H9 (cell line): ENCODE data around the gene ZSCAN9. TPM values are rescaled to one million over a fixed set of nuclear protein-coding genes. Genes with fewer than 3 reads are reported as not detected.

Experiments
- DNase-seq: peaks from one replicate; pipeline ENCODE4 v3.0.0-alpha.2; 2017
- H2AFZ ChIP-seq: one replicate; pipeline ENCODE4 v1.6.1; 2013; ENCODE audit warnings: mild to moderate bottlenecking, low read length, control low read depth, moderate library complexity
- H2AK5ac ChIP-seq: 2 replicates; pipeline ENCODE4 v1.6.1; 2013; ENCODE audit warnings: low read length, control low read depth, mixed read lengths; ENCODE audit not compliant: insufficient read length
- H2BK120ac ChIP-seq: one replicate; pipeline ENCODE4 v1.6.1; 2013; ENCODE audit warnings: low read depth, mild to moderate bottlenecking, low read length, control low read depth, inconsistent platforms; ENCODE audit not compliant: poor library complexity, severe bottlenecking
- H2BK12ac ChIP-seq: 2 replicates; pipeline ENCODE4 v1.6.1; 2013; ENCODE audit warnings: low read length, control low read depth, mixed read lengths, low read depth; ENCODE audit not compliant: insufficient read length
- H2BK15ac ChIP-seq: 2 replicates; pipeline ENCODE4 v1.6.1; 2013; ENCODE audit warnings: low read depth, low read length, control low read depth
- H2BK20ac ChIP-seq: one replicate; pipeline ENCODE4 v1.6.1; 2013; ENCODE audit warnings: low read depth, mild to moderate bottlenecking, low read length, control low read depth, inconsistent platforms; ENCODE audit not compliant: poor library complexity, severe bottlenecking
- H2BK5ac ChIP-seq: 2 replicates; pipeline ENCODE4 v1.6.1; 2013; ENCODE audit warnings: low read length, control low read depth, mixed read lengths; ENCODE audit not compliant: insufficient read length
- H3K14ac ChIP-seq: 2 replicates; pipeline ENCODE4 v1.6.1; 2013; ENCODE audit warnings: low read length, control low read depth; ENCODE audit not compliant: insufficient read depth
- H3K18ac ChIP-seq: 2 replicates; pipeline ENCODE4 v1.6.1; 2013; ENCODE audit warnings: low read depth, mild to moderate bottlenecking, mixed read lengths, low read length, control low read depth; ENCODE audit not compliant: insufficient read length
- H3K23ac ChIP-seq: 2 replicates; pipeline ENCODE4 v1.6.1; 2013; ENCODE audit warnings: low read length, control low read depth, mixed read lengths, low read depth; ENCODE audit not compliant: insufficient read length
- H3K23me2 ChIP-seq: 2 replicates; pipeline ENCODE4 v1.6.1; 2013; ENCODE audit warnings: low read depth, mild to moderate bottlenecking, mixed read lengths, low read length, control low read depth; ENCODE audit not compliant: insufficient read length, poor library complexity, severe bottlenecking
- H3K27ac ChIP-seq: 2 replicates; pipeline ENCODE4 v1.5.1; 2013; ENCODE audit warnings: low read length, control low read depth, mixed read lengths, low read depth; ENCODE audit not compliant: insufficient read length
- H3K27me3 ChIP-seq: 2 replicates; pipeline ENCODE4 v1.6.1; 2013; ENCODE audit warnings: low read length, control low read depth, inconsistent platforms; ENCODE audit not compliant: insufficient read depth
- H3K4ac ChIP-seq: 2 replicates; pipeline ENCODE4 v1.6.1; 2013; ENCODE audit warnings: low read depth, mild to moderate bottlenecking, control low read depth, inconsistent platforms, low read length, moderate library complexity
- H3K4me1 ChIP-seq: 2 replicates; pipeline ENCODE4 v1.6.1; 2013; ENCODE audit warnings: low read length, control low read depth, inconsistent platforms; ENCODE audit not compliant: insufficient read depth
- H3K4me2 ChIP-seq: 2 replicates; pipeline ENCODE4 v1.6.1; 2013; ENCODE audit warnings: low read length, control low read depth, mixed read lengths; ENCODE audit not compliant: insufficient read length, insufficient read depth
- H3K56ac ChIP-seq: 2 replicates; pipeline ENCODE4 v1.6.1; 2013; ENCODE audit warnings: low read depth, mild to moderate bottlenecking, mixed read lengths, low read length, control low read depth; ENCODE audit not compliant: insufficient read length
- H3K79me1 ChIP-seq: 2 replicates; pipeline ENCODE4 v1.6.1; 2013; ENCODE audit warnings: low read depth, mild to moderate bottlenecking, moderate library complexity, low read length, control low read depth, inconsistent platforms; ENCODE audit not compliant: insufficient read depth, poor library complexity, severe bottlenecking
- H3K79me2 ChIP-seq: 2 replicates; pipeline ENCODE4 v1.6.1; 2013; ENCODE audit warnings: low read length, control low read depth, inconsistent platforms; ENCODE audit not compliant: insufficient read depth
- H3K9ac ChIP-seq: 2 replicates; pipeline ENCODE4 v1.6.1; 2013; ENCODE audit warnings: low read length, control low read depth, mixed read lengths; ENCODE audit not compliant: insufficient read length; ENCODE audit errors: extremely low read depth
- H3K9me3 ChIP-seq: one replicate; pipeline ENCODE4 v1.6.1; 2013; ENCODE audit warnings: low read depth, low read length, inconsistent platforms; ENCODE audit not compliant: control insufficient read depth
- H3T11ph ChIP-seq: one replicate; pipeline ENCODE4 v1.6.1; 2013; ENCODE audit warnings: mild to moderate bottlenecking, low read length, control low read depth, inconsistent platforms
- H4K20me1 ChIP-seq: one replicate; pipeline ENCODE4 v1.6.1; 2013; ENCODE audit not compliant: control insufficient read depth, insufficient read length, insufficient read depth
- H4K5ac ChIP-seq: 2 replicates; pipeline ENCODE4 v1.6.1; 2013; ENCODE audit warnings: low read depth, mild to moderate bottlenecking, mixed read lengths, low read length, control low read depth; ENCODE audit not compliant: insufficient read length
- H4K8ac ChIP-seq: replicated peaks from 2 replicates; pipeline ENCODE4 v1.6.1; 2013; ENCODE audit warnings: low read length, control low read depth, mixed read lengths, low read depth; ENCODE audit not compliant: insufficient read length
- H4K91ac ChIP-seq: 2 replicates; pipeline ENCODE4 v1.6.1; 2013; ENCODE audit warnings: low read depth, mild to moderate bottlenecking, moderate library complexity, mixed read lengths, low read length, control low read depth; ENCODE audit not compliant: insufficient read length
- H3K27ac Mint-ChIP-seq, 3 experiments: 2 replicates in 2 of 3; 3 replicates in 1 of 3; pipeline ENCODE4 v1.8.0; 2020 to 2021; ENCODE audit warnings: mixed read lengths in 3 of 3, mild to moderate bottlenecking in 1 of 3, moderate library complexity in 1 of 3
- H3K27me3 Mint-ChIP-seq: 2 replicates; pipeline ENCODE4 v1.8.0; 2021; ENCODE audit warnings: low read depth, mild to moderate bottlenecking, moderate library complexity, mixed read lengths
- H3K36me3 Mint-ChIP-seq, 3 experiments: 2 replicates in 2 of 3; 3 replicates in 1 of 3; pipeline ENCODE4 v1.8.0; 2020 to 2021; ENCODE audit warnings: low read depth in 3 of 3, mixed read lengths in 3 of 3; ENCODE audit not compliant: insufficient read depth in 1 of 3
- H3K4me1 Mint-ChIP-seq, 2 experiments: 2 replicates each; pipeline ENCODE4 v1.8.0; 2020; ENCODE audit warnings: mixed read lengths in 2 of 2
- H3K4me3 Mint-ChIP-seq, 2 experiments: 2 replicates in 1 of 2; 3 replicates in 1 of 2; pipeline ENCODE4 v1.8.0; 2020 to 2021; ENCODE audit warnings: mild to moderate bottlenecking in 2 of 2, mixed read lengths in 2 of 2, moderate library complexity in 1 of 2
- H3K9me3 Mint-ChIP-seq, 2 experiments: 2 replicates in 1 of 2; 3 replicates in 1 of 2; pipeline ENCODE4 v1.8.0; 2020; ENCODE audit warnings: mild to moderate bottlenecking in 2 of 2, mixed read lengths in 2 of 2, moderate library complexity in 1 of 2
- CTCF ChIP-seq: fragments of 200-600 bp; sonication (generic); conservative IDR thresholded peaks from 3 replicates; pipeline ENCODE4 v1.8.0; 2021; ENCODE audit warnings: antibody characterized with exemption, mild to moderate bottlenecking
- WGBS: extraction: QIAGEN DNeasy Blood & Tissue Kit; methylation state at CpG from one replicate; pipeline ENCODE4 v1.1.7; 2013; ENCODE audit warnings: missing lambda C conversion rate, low lambda C conversion rate, mixed read lengths; ENCODE audit not compliant: insufficient read length; ENCODE audit errors: extremely low coverage; 5-methylcytosine and 5-hydroxymethylcytosine counted together
- total RNA-seq: library from RNA; stranded (reverse); gene quantifications from 2 replicates; pipeline ENCODE4 v1.2.1, GENCODE V29; 2021

ZSCAN9 gene
- total RNA-seq, 1 experiment from 2014 or later, result 11.5 TPM

GRCh38 chr6:28257042-28257441, 32.0 kb downstream of the ZSCAN9 start:
- no peak overlapping the region for H4K5ac ChIP-seq

More at GRCh38 chr6:28257042-28257441, 32.0 kb downstream of the ZSCAN9 start:
- H3K79me2 ChIP-seq, result no peaks in the 10 kb centered on the region
- no peaks in the 10 kb centered on the region for H3K9me3 Mint-ChIP-seq
- H3K27ac Mint-ChIP-seq, result no peak overlapping the region
- WGBS, result no CpG with 5 or more reads among the region's 1 CpG
- H3K36me3 Mint-ChIP-seq, result no peaks in the 10 kb centered on the region; a peak in 1 of 7 replicates
- H2AFZ ChIP-seq, result no peak overlapping the region
- no peak overlapping the region for H2BK20ac ChIP-seq
- H4K8ac ChIP-seq, result no peak overlapping the region
- H2BK15ac ChIP-seq, result no peak overlapping the region
- no peak overlapping the region for H3K9ac ChIP-seq
- peaks cover under 1% of the 10 kb centered on the region for H3K23me2 ChIP-seq
- no peak overlapping the region for H2BK12ac ChIP-seq
- H3K56ac ChIP-seq, result no peak overlapping the region
- no peaks in the 10 kb centered on the region for H3K79me1 ChIP-seq
- H4K20me1 ChIP-seq, result no peaks in the 10 kb centered on the region
- peaks cover 10% of the 10 kb centered on the region for H3K27me3 Mint-ChIP-seq
- H3T11ph ChIP-seq, result no peak overlapping the region
- no peak overlapping the region for H2BK120ac ChIP-seq
- no peak overlapping the region for H3K23ac ChIP-seq
- no peak overlapping the region for H3K4ac ChIP-seq
- no peak for TF ChIP-seq CTCF
- H3K27ac ChIP-seq, result no peak overlapping the region
- no peaks in the 10 kb centered on the region for H3K4me1 ChIP-seq
- no peak overlapping the region for H3K4me2 ChIP-seq
- no peak overlapping the region for H2BK5ac ChIP-seq
- H4K91ac ChIP-seq, result no peak overlapping the region
- H2AK5ac ChIP-seq, result no peak overlapping the region
- no peaks in the 10 kb centered on the region for H3K9me3 ChIP-seq
- no peak for DNase-seq
- no peaks in the 10 kb centered on the region for H3K27me3 ChIP-seq
- H3K18ac ChIP-seq, result no peak overlapping the region
- H3K14ac ChIP-seq, result no peak overlapping the region
- no peak overlapping the region for H3K4me3 Mint-ChIP-seq
- peaks cover 6 to 8% of the 10 kb centered on the region in 2 experiments for H3K4me1 Mint-ChIP-seq
